GM12891 (cell line): ENCODE data around the gene RNF25.
"Not testable (repeated sequence)": the region's sequence is repeated elsewhere in the genome, so short reads cannot be mapped to it uniquely, and the experiment has no call there.

Source experiments
- POLR2AphosphoS5 ChIP-seq: IDR thresholded peaks from 2 replicates; pipeline ENCODE4 v1.6.1; 2011; ENCODE audit warnings: low read depth, low read length, control low read depth
- TAF1 ChIP-seq: IDR thresholded peaks from 2 replicates; pipeline ENCODE4 v1.6.1; 2011; ENCODE audit warnings: low read depth, low read length, control low read depth

DNA sequence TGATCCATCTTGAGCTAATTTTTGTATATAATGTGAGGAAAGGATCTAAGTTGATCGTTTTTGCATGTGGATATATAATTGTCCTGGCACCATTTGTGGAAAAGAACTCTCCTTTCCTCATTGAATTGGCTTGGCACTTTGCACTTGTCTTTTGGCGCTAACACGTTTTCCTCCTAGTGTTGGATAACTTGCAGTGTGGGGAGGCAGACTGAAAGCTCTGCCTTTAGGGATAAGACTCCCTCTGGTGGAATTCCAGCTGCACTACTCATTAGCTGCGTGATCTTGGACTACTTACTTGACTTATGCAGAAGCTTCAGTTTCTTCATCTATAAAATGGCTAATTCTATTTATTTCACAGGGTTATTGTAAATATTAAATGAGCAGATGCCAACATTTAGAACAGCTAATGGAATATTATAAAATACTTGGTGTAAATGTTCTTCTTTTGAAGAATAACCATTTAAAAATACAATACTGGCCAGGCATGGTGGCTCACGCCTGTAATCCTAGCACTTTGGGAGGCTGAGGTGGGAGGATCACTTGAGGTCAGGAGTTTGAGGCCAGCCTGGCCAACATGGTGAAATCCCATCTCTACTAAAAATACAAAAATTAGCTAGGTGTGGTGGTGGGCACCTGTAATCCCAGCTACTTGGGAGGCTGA is 15.7 kb upstream of the RNF25 start:
- TF ChIP-seq POLR2AphosphoS5, TAF1: not testable (repeated sequence)
